Ramos (cell line): Measurements from ENCODE around the gene ZFAND6.
"Not testable (repeated sequence)": the region's sequence is repeated elsewhere in the genome, so short reads cannot be mapped to it uniquely, and the experiment has no call there.

Source experiments
- in situ Hi-C: fragments of 300-500 bp; cut with MboI; formaldehyde crosslinking; loops from one replicate; pipeline ENCODE4 v1.14.3; 2022; ENCODE audit warnings: low sequenced_read_pairs; ENCODE audit not compliant: unreplicated experiment

ZFAND6 gene

DNA sequence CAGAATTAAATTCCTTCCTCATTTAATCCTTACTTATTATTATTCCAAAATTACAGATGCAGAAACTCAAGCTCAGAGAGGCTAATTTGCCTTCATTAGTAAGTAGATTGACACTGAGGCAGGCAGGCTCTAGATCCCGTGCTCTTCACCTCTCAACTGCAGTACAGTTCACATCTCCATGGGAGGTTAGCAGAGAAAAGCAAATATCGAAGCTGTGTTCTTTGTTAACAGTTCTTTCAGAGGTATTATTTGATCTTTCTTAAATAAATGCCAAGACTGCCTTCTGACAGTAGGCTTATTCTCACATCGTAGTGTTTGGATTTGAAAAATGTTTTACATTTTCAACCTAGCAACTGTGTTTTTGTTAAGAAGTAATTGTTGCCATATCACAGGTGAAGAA, 77.4 kb downstream of the ZFAND6 start:
- in situ Hi-C loops, result no loop called here

DNA sequence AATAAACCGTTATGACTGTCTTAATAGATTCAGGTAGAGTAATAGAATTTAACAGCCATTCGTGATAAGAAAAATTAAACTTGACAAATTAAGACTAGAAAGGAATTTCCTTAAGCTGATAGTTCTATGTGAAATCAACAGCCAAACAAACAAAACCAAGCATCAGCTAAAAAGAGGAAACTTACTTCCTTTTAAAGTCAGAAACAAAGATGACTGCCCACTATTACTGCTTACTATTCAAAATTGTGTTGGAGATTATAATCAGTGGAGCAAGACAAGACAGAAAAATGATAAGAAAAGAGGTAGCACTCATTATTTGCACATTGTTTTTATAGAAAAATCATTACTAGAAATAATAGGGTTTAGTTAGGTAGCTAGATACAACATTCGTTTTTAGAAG, 79.5 kb downstream of the ZFAND6 start:
- in situ Hi-C loops, result no loop called here

DNA sequence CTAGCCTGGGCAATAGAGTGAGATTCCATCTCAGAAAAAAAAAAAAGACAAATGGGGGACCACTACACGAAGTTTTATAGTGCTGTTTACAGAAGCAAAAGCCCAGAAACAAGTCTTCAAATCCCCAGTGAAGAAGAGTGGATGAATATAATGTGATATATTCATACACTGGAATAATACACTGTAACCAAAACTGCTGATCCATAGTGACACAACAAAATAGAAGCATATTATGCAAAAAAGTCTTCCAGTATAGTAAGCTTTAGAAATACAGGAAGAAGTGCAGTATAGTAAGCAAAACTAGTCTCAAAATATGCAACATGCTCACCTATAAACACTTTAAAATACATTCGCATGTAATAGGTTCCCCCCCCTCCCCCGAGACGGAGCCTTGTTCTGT, 81.4 kb downstream of the ZFAND6 start:
- in situ Hi-C loops, result no loop called here

DNA sequence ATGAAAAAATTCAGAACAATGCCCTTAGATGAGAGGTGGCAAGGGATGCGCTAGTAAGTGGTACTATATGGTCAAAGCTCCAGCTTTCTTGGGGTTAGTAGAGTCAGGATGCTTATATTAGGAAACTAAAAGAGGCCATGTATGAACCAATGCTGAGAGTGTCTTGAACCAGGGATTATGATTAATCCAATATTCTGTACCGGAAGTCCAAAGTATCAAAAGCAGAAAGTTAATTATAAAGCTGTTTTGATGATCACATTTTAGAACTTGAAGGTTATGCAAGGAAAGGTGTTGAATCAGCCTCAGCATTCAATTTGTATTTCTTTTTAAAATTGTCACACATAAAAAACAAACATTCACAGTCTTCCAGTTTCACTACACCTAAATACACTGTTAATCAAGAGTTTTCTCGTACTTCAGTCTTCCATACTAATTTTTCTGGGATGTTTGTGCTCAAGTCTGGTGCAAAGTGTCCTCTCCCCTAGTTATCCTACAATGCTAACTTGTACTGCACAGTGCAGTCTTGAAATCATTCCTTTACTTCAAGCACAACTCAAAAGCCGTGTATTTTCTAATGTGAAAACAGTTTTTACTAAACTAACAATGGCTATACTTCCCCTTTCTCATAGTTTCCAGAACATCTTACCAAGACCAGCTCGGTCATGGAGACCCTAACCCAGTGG, 82.6 kb downstream of the ZFAND6 start:
- in situ Hi-C loops, result no loop called here

DNA sequence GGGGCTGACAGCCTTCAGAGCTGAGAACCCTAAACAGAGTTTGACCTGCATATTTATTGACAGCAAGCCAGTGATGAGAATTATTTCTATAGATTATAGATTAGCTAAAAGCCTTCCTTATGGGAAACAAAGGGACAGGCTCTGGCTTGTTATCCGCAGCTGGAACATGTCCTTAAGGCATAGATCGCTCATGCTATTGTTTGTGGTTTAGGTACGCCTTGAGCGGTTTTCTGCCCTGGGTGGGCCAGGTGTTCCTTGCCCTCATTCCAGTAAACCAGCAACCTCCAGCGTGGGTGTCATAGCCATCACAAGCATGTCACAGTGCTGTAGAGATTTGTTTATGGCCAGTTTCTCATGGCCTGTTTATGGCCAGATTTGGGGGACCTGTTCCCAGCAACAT, 83.2 kb downstream of the ZFAND6 start:
- in situ Hi-C loops, result no loop called here

DNA sequence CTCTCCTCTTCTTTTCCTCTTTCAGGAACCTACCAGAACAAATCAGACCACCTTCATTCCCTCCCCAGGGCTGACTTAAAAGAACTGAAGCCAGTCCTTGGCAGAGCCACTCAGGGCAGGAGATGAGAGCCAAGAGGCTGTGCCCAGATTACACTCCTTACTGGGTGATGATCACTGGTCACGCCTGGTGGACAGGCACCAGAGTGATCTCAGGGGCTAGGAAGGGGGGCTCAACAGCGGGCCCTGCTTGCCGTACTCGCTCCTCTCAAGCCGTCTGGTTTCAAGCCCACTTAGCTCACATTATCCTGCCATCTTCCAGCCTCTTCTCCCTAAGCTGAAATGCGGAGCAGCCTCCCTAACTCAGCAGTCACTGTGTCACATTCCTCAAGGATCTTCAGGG, 91.7 kb downstream of the ZFAND6 start:
- in situ Hi-C loops, result no loop called here

DNA sequence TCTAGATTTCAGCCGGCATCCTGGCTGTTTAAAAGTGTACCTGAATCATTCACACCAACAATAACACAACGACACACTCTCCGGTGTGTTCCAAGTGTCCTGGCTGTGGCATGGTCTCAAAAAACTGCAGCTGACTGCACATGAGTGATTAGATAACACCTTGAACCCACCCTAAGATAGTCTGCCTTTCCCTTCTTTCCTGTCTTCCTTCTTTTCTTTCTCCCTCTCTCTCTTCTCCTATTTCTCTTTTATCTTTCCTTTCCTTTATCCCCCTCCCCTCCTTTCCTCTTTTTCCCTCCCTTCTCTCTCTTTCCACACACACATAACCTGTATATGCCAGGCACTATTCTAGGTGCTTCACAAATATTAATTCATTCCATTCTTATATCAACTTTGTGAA, 92.1 kb downstream of the ZFAND6 start:
- in situ Hi-C loops, result no loop called here

DNA sequence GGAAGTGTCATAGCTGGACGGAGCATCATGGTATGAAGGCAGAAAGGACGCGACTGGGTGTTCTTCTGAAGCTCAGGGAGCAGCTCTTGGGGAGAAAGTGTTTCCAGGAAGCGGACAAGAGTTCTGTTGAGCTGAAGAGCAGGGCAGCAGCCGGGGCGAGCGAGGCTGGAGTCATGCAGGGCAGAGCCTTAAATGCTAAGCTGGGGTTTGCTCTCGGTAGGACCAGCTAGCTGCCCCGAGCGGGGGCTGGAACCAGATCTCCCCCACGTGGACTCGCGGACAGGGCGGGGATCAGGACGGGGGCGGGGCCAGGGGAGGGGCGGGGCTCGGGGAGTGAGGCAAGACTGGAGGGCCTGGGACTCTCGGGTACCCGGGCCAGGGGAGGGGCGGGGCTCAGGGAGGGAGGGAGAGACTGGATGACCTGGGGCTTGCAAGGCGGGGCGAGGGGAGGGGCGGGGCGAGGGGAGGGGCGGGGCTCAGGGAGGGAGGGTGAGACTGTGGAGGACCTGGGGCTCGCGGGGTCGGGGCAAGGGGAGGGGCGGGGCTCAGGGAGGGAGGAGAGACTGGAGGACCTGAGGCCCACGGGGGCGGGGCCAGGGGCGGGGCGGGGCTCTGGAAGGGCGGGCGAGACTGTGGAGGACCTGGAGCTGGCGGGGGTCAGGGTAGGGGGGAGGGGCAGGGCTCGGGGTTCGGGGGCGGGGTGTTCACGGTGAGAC, 92.9 kb downstream of the ZFAND6 start:
- in situ Hi-C loops, result no loop called here

DNA sequence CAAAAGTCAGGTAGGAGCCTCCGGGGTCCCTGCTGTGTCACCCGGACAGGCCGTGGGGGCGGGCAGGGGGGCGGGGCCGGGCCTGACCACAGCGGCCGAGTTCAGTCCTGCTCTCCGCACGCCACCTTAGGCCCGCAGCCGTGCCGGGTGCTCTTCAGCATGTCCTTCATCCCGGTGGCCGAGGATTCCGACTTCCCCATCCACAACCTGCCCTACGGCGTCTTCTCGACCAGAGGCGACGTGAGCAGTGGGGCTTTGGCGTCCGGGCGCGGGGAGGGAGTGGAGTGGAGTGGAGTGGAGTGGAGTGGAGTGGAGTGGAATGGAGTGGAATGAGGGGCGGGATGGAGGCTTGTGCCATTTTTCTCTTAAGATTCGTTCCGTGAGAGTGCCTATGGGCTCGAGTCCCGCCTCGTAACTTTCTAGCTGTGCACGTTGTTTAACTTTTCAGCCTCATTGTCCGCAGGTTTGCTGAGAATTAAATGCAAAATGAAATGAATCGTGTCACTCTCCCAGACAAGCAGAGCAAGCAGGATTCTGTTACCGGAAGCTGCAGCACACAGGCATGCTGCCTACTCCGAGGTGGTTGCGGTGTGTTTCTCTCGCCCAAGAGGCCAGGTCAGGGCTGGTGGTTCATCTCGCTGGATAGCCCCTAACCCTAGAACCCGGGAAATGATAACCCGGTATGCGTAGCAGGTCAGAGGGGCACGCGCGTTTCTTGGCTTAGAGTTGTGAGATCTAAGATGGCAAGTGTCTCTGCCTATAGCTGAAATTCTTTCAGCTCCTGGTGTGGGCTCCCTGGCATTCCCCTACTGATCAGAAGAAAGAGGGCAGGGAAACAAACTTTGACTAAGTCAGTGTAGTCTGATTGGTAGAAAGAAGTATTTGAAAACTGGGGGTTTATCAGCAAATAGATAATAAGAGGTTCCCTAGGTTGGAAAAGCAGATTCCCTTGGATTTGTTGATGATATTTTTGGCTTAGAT, 93.7 kb downstream of the ZFAND6 start, which contains the start of gene FAH:
FAH (plus strand) TSS at position 104 of the 981 bp plus-strand sequence; CDS start at position 160, 56 bp downstream.
- in situ Hi-C loops, result no loop called here

DNA sequence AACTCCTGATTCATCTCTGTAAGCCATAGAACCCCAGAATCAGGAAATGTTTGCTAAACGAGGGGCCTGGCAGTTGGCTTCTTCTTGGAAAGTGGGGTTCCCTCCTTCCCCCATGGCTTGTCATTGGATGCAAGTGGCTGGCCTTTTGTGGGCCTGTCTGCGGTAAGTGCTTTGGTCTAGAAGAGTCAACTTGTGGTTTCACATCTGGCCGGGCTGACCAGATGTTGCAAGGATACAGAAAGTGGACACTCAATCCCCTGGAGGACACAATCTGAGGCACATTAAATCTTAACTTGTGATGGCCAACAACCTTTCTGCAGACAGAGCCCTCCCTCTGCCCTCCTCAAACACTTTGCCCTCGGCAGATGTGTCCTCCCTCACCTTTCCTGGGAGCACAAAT, 94.4 kb downstream of the ZFAND6 start:
- in situ Hi-C loops, result no loop called here

DNA sequence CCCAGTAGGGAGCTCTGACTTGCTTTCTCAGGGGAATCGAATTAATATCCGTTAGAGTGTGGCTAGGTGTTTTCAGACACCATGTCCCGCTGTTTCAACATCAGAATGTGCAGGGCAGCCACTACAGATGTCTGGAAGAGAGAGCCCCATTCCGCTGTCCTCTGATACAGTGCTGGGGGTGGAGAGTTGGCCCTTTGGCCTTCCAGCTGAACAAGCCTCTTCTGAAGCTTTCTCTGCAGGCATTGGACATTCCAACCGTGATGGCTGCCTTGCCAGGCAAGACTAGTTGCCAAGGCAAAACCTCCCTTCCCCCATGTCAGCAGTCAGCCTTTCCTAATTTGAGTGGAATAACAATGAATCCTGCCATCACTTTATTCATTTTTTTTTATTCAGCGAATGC, 94.9 kb downstream of the ZFAND6 start:
- in situ Hi-C loops, result no loop called here

DNA sequence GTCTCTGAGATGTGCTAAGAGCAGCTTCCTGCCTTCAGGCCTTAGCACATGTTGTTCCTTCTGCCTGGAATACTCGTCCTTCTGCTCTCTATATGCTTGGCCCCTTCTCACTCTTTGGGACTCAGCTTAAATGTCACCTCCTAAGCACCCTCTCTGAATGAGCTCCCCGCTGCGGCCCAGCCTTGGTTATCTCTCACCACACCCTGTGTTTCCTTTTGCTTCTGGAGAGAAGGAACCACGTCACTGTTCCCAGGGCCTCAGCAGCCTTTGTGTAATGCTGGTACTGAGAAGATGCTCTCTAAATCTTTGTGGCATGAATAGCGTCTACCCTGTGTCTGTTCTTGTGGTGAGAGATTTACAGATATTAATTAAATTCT, 95.5 kb downstream of the ZFAND6 start:
- in situ Hi-C loops, result no loop called here

DNA sequence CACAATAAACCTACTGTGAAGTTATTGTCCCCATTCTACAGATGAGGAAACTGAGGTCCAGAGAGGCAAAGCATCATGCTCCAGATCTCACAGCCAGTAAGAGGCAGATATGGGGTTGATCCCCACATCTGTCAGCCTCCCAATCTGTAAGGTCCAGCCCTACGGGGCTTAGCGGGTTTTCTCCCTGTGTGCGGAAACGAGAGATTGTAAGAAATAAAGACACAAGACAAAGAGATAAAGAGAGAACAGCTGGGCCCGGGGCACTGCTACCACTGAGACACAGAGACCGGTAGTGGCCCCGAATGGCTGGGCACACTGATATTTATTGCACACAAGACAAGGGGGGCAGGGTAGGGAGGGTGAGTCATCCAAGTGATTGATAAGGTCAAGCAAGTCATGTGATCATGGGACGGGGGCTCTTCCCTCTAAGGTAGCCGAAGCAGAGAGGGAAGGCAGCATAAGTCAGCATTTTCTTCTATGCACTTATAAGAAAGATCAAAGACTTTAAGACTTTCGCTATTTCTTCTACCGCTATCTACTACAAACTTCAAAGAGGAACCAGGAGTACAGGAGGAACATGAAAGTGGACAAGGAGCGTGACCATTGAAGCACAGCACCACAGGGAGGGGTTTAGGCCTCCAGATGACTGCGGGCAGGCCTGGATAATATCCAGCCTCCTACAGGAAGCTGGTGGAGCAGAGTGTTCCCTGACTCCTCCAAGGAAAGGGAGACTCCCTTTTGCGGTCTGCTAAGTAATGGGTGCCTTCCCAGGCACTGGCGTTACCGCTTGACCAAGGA, 96.1 kb downstream of the ZFAND6 start:
- in situ Hi-C loops, result not testable (repeated sequence)

DNA sequence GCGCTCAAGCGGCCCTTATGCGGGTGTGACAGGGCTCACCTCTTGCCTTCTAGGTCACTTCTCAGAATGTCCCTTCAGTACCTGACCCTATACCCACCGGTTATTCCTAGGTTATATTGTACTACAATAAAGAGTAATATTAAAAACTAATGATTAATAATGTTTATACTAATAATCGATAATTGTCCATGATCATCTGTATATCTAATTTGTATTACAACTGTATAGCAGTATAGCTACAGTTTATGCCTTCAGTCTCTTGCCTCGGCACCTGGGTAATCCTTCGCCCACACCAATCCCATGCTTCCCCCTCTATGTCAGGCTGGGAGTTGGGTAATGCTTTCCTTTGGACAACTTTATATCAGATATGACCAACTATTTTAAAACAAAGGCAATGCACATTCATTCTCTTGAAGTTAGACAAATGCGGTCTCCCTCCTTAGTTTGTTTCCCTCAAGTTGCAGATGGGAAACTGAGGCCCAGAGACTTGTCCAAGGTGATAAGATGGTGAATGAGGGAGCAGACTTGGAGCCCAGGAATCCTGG, 96.8 kb downstream of the ZFAND6 start:
- in situ Hi-C loops, result no loop called here

DNA sequence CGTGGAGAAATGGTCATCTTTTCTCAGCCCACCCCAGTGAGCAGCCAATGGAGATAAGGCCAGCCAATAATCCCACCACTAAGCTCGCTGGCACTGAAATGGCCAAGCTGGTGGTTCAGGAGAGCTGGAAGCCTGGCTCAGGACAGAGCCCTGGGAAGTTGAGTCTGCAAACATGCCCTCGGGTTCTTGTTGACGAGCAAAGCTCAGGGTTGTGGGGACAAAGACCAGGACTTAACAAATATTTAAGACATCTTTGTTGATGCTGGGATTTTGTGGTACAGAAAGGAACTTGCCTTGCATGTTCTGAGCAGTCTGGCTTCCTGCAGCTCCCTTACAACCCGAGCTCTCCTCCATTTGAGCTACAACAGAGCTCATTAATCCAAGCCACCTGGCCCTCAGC, 97.7 kb downstream of the ZFAND6 start:
- in situ Hi-C loops, result no loop called here

DNA sequence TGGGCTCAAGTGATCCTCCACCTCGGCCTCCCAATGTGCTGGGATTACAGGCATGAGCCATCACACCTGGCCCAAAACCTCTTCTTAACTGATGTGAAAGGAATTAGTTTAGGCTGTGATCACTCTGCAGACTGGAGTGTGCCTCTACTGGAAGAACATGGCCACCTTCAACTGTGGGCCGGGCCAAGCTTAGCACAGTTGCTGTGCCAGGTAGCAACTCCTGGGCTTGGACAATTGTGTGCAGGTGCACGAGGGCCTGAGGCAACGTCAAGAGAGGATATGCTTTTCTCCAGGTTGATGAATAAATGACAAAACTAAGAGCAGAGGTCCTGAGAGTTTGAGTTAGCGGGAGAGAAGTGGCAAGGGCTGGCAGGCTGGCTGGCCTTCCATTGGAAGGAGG, 99.8 kb downstream of the ZFAND6 start:
- in situ Hi-C loops, result no loop called here

DNA sequence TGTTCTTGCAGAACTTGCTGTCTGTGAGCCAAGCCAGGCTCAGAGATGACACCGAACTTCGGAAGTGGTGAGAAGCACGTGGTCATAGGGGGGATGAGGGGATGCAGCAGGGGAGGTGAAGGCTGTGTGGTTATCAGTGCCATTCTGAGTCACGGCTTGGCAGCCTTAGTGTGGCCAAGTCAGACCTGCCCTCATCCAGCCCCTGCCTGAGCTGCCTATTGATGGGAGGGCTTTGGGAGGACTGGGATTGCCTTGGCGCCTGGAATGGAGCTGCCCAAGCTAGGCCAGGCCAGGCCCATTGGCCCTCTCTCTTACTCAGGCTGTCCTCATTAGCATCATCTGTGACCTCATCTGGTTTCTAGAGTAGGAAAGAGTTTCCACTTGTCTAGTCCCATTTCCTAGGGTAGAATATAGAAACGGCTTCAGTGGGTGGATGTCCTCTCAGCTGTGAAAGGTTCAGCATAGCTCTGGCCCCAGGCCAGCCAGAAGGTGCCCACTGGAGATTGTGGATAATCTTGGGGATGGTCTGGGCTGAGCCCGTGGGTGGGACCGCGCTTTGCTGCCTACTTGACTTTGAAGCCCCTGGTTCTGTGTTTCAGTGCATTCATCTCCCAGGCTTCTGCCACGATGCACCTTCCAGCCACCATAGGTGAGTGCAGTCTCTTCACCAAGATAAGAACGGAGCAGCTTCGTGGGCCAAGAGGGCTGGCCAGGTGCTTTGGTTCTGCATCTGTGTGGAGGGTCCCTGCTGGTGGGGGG, 100.5 kb downstream of the ZFAND6 start:
- in situ Hi-C loops, result no loop called here

DNA sequence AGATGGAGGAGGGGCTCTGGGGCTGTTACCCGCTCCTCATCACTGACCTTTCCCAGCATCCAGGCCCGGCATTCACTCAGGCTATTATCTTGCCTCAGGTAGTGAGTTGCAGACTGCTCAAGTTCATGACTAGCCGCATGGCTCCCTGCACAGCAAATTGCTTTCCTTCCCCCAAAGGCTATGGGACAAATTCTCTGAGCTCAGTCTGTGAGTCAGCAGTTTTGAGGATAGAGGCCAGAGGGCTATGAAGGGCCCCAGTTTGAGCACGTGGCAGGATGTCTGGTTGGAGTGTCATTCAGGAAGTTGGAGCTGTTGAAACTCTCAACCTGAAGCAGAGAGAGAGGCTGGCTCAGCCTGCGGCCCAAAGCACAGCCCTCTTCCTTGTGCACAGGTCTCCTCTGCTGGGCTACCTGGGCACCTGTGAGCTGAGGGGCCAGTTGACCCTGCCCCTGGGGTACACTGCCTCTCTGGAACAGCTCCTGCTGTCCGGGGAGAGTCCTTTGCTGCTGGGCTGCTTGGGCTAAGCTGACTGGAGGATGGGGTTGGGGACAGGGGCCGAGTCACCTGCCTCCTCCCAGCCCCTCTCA, 101.2 kb downstream of the ZFAND6 start:
- in situ Hi-C loops, result no loop called here
